Gastroesophageal sphincter (tissue), 2 donors: ENCODE results near the gene MRPS18A.

Source experiments
- POLR2A ChIP-seq, 2 donors: fragments of 450-650 bp; IDR thresholded peaks; one replicate each; pipeline ENCODE4 v1.6.1; 2017; ENCODE audit warnings: antibody characterized with exemption in 2 of 2, mild to moderate bottlenecking in 2 of 2, moderate library complexity in 1 of 2
- POLR2AphosphoS5 ChIP-seq: sonication (generic); formaldehyde crosslinking; IDR thresholded peaks from one replicate; pipeline ENCODE4 v1.6.1; 2017; ENCODE audit warnings: antibody characterized with exemption

GRCh38 chr6:43673444-43674084 is 14.0 kb downstream of the MRPS18A start:
- no peak for TF ChIP-seq POLR2AphosphoS5
- no peak for TF ChIP-seq POLR2A (IDR thresholded peaks at IDR 0.05)
